ENCODE measurements around the gene NOL4L.
A peak's percentile ranks its signal among the peaks of the same experiment; 100 is the strongest.

NOL4L gene

GRCh38 chr20:32566379-32567374 is 18.5 kb downstream of the NOL4L start:
- H3K27me3 Mint-ChIP-seq, result no peaks in the 10 kb centered on the region
- no peak for ATAC-seq
- no peaks in the 10 kb centered on the region for H3K9me3 Mint-ChIP-seq
- no peaks in the 10 kb centered on the region for H3K36me3 Mint-ChIP-seq
- no peak overlapping the region for H3K4me3 Mint-ChIP-seq
- H3K27ac Mint-ChIP-seq, result no peak overlapping the region
- peaks cover 11% of the 10 kb centered on the region for H3K4me1 Mint-ChIP-seq

- peaks cover 17% of the 10 kb centered on the region for H3K4me1 Mint-ChIP-seq
- H3K4me3 Mint-ChIP-seq, result no peak overlapping the region
- no peak for ATAC-seq
- no peaks in the 10 kb centered on the region for H3K36me3 Mint-ChIP-seq
- no peak overlapping the region for H3K27ac Mint-ChIP-seq
- H3K27me3 Mint-ChIP-seq, result no peaks in the 10 kb centered on the region
- H3K9me3 Mint-ChIP-seq, result no peaks in the 10 kb centered on the region
Observed at GRCh38 chr20:32565735-32566032, 19.4 kb downstream of the NOL4L start.

GRCh38 chr20:32564921-32565734 is 20.0 kb downstream of the NOL4L start:
- Mint-ChIP-seq H3K4me3 (no peak overlapping the region), H3K36me3 (no peaks in the 10 kb centered on the region), H3K9me3 (no peaks in the 10 kb centered on the region), H3K27ac (no peak overlapping the region), H3K27me3 (no peaks in the 10 kb centered on the region), H3K4me1 (peaks cover 23% of the 10 kb centered on the region)
- no peak for ATAC-seq

GRCh38 chr20:32564440-32564839 is 20.7 kb downstream of the NOL4L start:
- H3K4me3 Mint-ChIP-seq, result no peak overlapping the region
- ATAC-seq, result no peak
- H3K4me1 Mint-ChIP-seq, result peaks cover 27% of the 10 kb centered on the region
- H3K27ac Mint-ChIP-seq, result no peak overlapping the region
- no peaks in the 10 kb centered on the region for H3K9me3 Mint-ChIP-seq
- no peaks in the 10 kb centered on the region for H3K36me3 Mint-ChIP-seq
- H3K27me3 Mint-ChIP-seq, result peaks cover under 1% of the 10 kb centered on the region

GRCh38 chr20:32563311-32564272 is 21.5 kb downstream of the NOL4L start:
- no peaks in the 10 kb centered on the region for H3K36me3 Mint-ChIP-seq
- peaks cover 9% of the 10 kb centered on the region for H3K27me3 Mint-ChIP-seq
- H3K4me1 Mint-ChIP-seq, result peaks cover 35% of the 10 kb centered on the region
- no peak for ATAC-seq
- H3K27ac Mint-ChIP-seq, result no peak overlapping the region
- H3K4me3 Mint-ChIP-seq, result no peak overlapping the region
- no peaks in the 10 kb centered on the region for H3K9me3 Mint-ChIP-seq

- ATAC-seq, result no peak
- peaks cover 39% of the 10 kb centered on the region for H3K4me1 Mint-ChIP-seq
- H3K9me3 Mint-ChIP-seq, result no peaks in the 10 kb centered on the region
- no peak overlapping the region for H3K4me3 Mint-ChIP-seq
- peaks cover 10% of the 10 kb centered on the region for H3K27me3 Mint-ChIP-seq
- peak overlapping the region; percentile 26 for H3K27ac Mint-ChIP-seq
- no peaks in the 10 kb centered on the region for H3K36me3 Mint-ChIP-seq
Observed at GRCh38 chr20:32562495-32562911, 22.6 kb downstream of the NOL4L start.

GRCh38 chr20:32560989-32561830 is 23.9 kb downstream of the NOL4L start:
- peak; percentile 59 for ATAC-seq
- peaks cover 4% of the 10 kb centered on the region for H3K36me3 Mint-ChIP-seq
- H3K9me3 Mint-ChIP-seq, result no peaks in the 10 kb centered on the region
- peak overlapping the region; percentile 81 for H3K27ac Mint-ChIP-seq
- peaks cover 10% of the 10 kb centered on the region for H3K27me3 Mint-ChIP-seq
- H3K4me3 Mint-ChIP-seq, result no peak overlapping the region
- peaks cover 39% of the 10 kb centered on the region for H3K4me1 Mint-ChIP-seq

GRCh38 chr20:32560482-32560988 is 24.6 kb downstream of the NOL4L start:
- Mint-ChIP-seq H3K4me3 (no peak overlapping the region), H3K4me1 (peaks cover 39% of the 10 kb centered on the region)
- ATAC-seq, result no peak

GRCh38 chr20:32559753-32560380 is 25.3 kb downstream of the NOL4L start:
- Mint-ChIP-seq H3K9me3 (no peaks in the 10 kb centered on the region), H3K27me3 (peaks cover 10% of the 10 kb centered on the region), H3K36me3 (peaks cover 5% of the 10 kb centered on the region), H3K27ac (peak overlapping the region; percentile 81), H3K4me3 (no peak overlapping the region), H3K4me1 (peaks cover 46% of the 10 kb centered on the region)
- peak; percentile 11 for ATAC-seq

More at GRCh38 chr20:32560482-32560988, 24.6 kb downstream of the NOL4L start:
- Mint-ChIP-seq H3K36me3 (peaks cover 5% of the 10 kb centered on the region), H3K27ac (peak overlapping the region; percentile 81), H3K27me3 (peaks cover 10% of the 10 kb centered on the region), H3K9me3 (no peaks in the 10 kb centered on the region)

GRCh38 chr20:32559205-32559752 is 25.9 kb downstream of the NOL4L start:
- peaks cover 5% of the 10 kb centered on the region for H3K36me3 Mint-ChIP-seq
- H3K4me3 Mint-ChIP-seq, result no peak overlapping the region
- no peaks in the 10 kb centered on the region for H3K9me3 Mint-ChIP-seq
- H3K4me1 Mint-ChIP-seq, result peaks cover 52% of the 10 kb centered on the region
- peak overlapping the region; percentile 81 for H3K27ac Mint-ChIP-seq
- H3K27me3 Mint-ChIP-seq, result peaks cover 10% of the 10 kb centered on the region
- ATAC-seq, result no peak

GRCh38 chr20:32558526-32558925 is 26.6 kb downstream of the NOL4L start:
- Mint-ChIP-seq H3K4me1 (peaks cover 59% of the 10 kb centered on the region), H3K27ac (no peak overlapping the region), H3K36me3 (peaks cover 5% of the 10 kb centered on the region), H3K4me3 (no peak overlapping the region), H3K9me3 (no peaks in the 10 kb centered on the region), H3K27me3 (peaks cover 10% of the 10 kb centered on the region)
- ATAC-seq, result no peak

GRCh38 chr20:32557319-32557718 is 27.8 kb downstream of the NOL4L start:
- ATAC-seq, result no peak
- H3K4me3 Mint-ChIP-seq, result no peak overlapping the region
- peaks cover 5% of the 10 kb centered on the region for H3K36me3 Mint-ChIP-seq
- H3K27me3 Mint-ChIP-seq, result peaks cover 10% of the 10 kb centered on the region
- peaks cover 60% of the 10 kb centered on the region for H3K4me1 Mint-ChIP-seq
- no peaks in the 10 kb centered on the region for H3K9me3 Mint-ChIP-seq
- no peak overlapping the region for H3K27ac Mint-ChIP-seq

All from stimulated activated memory B cell treated with anti-CD40 and anti-IgM and Interleukin-4, amounts not matched to agents 10 μg/mL and 1 μg/mL and 100 μg/mL, for 72 hours (primary cell).